Central memory CD4-positive, alpha-beta T cell (primary cell): Measurements from ENCODE around the gene CCT6A.
"Not testable (repeated sequence)": the region's sequence is repeated elsewhere in the genome, so short reads cannot be mapped to it uniquely, and the experiment has no call there.

ENCODE experiments used
- DNase-seq: peaks from one replicate; pipeline ENCODE4 v3.0.0; 2022

The CCT6A gene

GRCh38 chr7:56053379-56053778, 1.8 kb downstream of the CCT6A start:
- DNase-seq: no peak

- DNase-seq: no peak
These were observed 2.4 kb downstream of the CCT6A start for GRCh38 chr7:56053993-56054392.

- no peak for DNase-seq
These were observed 10.8 kb downstream of the CCT6A start for GRCh38 chr7:56062382-56062781.

GRCh38 chr7:56063500-56063881, 11.9 kb downstream of the CCT6A start:
- DNase-seq: no peak

GRCh38 chr7:56063882-56064625, 12.5 kb downstream of the CCT6A start, which contains the start of gene SUMF2:
Gene SUMF2 (plus strand): TSS chr7:56064286. CDS start chr7:56064312, 26 bp downstream.
- peak; percentile 91 for DNase-seq

GRCh38 chr7:56066376-56066775, 14.8 kb downstream of the CCT6A start:
- not testable (repeated sequence) for DNase-seq

- DNase-seq: peak; percentile 42
These were observed 22.8 kb downstream of the CCT6A start for GRCh38 chr7:56074371-56074791.

GRCh38 chr7:56077681-56078080, 26.1 kb downstream of the CCT6A start:
- no peak for DNase-seq

- no peak for DNase-seq
These were observed 26.6 kb downstream of the CCT6A start for GRCh38 chr7:56078196-56078595.

- DNase-seq: no peak
These were observed 28.1 kb downstream of the CCT6A start for GRCh38 chr7:56079450-56080185.

- not testable (repeated sequence) for DNase-seq
These were observed 29.3 kb downstream of the CCT6A start for GRCh38 chr7:56080726-56081435.

GRCh38 chr7:56081626-56082340, 30.2 kb downstream of the CCT6A start:
- DNase-seq: no peak

- no peak for DNase-seq
These were observed 31.7 kb downstream of the CCT6A start for GRCh38 chr7:56083150-56083785.

- DNase-seq: no peak
These were observed 35.2 kb downstream of the CCT6A start for GRCh38 chr7:56086761-56087160.

GRCh38 chr7:56087445-56087844, 35.9 kb downstream of the CCT6A start:
- no peak for DNase-seq

- no peak for DNase-seq
These were observed 40.0 kb downstream of the CCT6A start for GRCh38 chr7:56091591-56091990.

GRCh38 chr7:56092388-56092787, 40.8 kb downstream of the CCT6A start:
- DNase-seq: not testable (repeated sequence)

- no peak for DNase-seq
These were observed 41.4 kb downstream of the CCT6A start, which contains the start of gene PHKG1 for GRCh38 chr7:56092789-56093531. Gene PHKG1 (minus strand): TSS chr7:56092952. CDS start chr7:56088941, 4,011 bp downstream.

- no peak for DNase-seq
These were observed 46.1 kb downstream of the CCT6A start for GRCh38 chr7:56097700-56098099.

- not testable (repeated sequence) for DNase-seq
These were observed 46.8 kb downstream of the CCT6A start for GRCh38 chr7:56098187-56099008.
